Stimulated activated CD4-positive, alpha-beta T cell treated with anti-CD3 and anti-CD28 coated beads, Interleukin-1b, Interleukin-23, amount 100 ng/mL, for 48 hours (primary cell): ENCODE measurements around the gene NRP2.
A peak's percentile ranks its signal among the peaks of the same experiment; 100 is the strongest.

ENCODE experiments used
- DNase-seq: peaks from one replicate; pipeline ENCODE4 v3.0.0-alpha.2; 2020

Gene NRP2

GRCh38 chr2:205734436-205735037, 52.2 kb downstream of the NRP2 start:
- no peak for DNase-seq

- no peak for DNase-seq
Observed at GRCh38 chr2:205738117-205738968, 56.0 kb downstream of the NRP2 start.

DNA sequence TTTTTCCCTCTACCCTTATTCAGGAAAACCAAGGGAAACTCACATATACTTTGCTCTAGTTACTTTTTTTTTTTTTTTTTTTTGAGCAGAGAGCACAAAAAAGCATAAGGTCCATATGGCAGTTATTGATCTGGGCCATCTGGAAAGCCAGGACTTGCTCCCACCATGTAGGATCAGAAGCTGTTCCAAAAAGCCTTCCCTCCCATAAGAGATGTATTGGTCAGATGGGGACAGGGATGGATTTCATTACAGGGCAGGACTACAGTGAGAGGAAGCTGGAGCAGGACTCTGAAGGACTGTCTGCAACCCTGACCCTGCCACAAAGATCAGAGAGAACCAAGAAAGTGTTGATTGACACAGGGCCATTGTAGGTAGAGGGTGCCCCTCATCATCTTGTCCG, 57.3 kb downstream of the NRP2 start:
- DNase-seq = no peak

- DNase-seq = no peak
Observed at GRCh38 chr2:205740381-205740780, 58.1 kb downstream of the NRP2 start.

GRCh38 chr2:205741256-205741978, 59.1 kb downstream of the NRP2 start:
- no peak for DNase-seq

GRCh38 chr2:205743137-205743536, 60.8 kb downstream of the NRP2 start:
- DNase-seq = no peak

- DNase-seq = no peak
Observed at GRCh38 chr2:205744074-205744591, 61.8 kb downstream of the NRP2 start.

DNA sequence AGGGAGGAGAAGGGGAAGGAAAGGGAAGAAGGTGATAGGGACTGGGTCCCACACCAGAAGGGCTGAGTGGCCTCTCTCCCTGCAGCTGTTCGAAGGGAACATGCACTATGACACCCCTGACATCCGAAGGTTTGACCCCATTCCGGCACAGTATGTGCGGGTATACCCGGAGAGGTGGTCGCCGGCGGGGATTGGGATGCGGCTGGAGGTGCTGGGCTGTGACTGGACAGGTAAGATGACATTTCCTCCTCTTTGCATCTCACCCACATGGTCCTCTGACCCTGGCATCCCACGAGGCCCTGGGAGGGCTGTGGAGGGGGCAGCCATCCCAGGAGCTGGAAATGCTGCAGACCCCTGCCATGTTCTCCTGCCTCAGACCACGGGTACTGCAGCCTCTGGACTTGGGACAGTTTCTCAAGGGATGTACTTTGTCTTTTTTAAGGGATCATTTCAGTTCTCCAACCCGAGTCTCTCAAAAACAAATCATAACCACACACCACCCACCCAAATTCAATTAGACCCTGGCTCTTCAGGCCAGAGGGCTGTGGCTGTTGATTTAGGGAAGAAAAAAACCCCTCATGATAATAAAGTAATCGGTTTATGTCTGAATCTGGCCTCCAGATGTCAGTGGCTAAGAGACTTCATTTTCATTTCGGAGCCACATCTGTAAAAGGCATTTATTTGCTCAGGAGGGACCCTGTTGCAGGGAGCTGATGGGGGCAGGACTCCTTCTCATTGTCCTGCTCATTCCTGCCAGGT, 63.5 kb downstream of the NRP2 start:
- DNase-seq = no peak

DNA sequence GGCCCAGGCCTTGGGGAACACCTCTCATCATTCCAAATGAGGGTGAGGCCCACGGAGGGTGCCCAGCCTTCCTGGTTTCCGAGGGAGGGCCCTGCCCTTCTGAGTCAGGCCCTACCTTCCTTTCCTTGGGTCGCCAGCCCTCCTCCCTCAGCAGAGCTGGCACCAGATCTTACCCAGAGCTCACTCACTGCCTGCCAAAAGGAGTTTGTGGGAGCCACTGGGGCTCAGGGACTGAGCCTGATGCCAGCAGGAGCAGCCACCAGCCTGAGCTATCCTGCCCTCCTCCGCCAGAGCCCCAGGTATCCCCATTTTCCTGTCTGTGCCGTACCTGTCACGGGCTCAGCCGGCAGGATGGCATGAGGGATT, 64.1 kb downstream of the NRP2 start:
- no peak for DNase-seq

DNA sequence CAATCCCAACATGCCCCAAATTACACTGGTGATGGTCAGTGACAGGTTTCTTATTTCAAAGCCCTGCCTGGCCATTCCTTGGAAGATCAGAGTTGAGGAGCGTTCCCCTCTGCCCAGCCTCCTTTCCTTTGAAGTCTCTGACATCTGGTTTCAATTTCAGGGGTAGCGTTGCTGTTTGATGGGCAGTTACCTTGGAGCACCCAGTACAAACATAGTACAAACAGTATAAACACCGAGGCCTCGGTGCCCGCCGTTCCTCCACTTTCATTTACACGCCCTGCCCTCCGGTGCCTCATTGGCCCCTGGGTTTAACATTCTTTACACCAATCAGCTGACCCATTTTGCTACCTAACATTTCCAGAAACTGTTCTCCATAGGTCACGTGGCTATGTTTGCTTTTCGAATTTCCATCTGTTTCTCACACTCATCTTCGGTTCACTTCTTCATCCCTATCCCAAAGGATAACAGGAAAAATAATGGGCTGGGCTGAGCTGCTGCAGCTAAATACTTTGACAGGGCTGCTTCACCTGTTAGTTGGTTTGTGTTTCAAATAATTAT, 65.6 kb downstream of the NRP2 start:
- no peak for DNase-seq

DNA sequence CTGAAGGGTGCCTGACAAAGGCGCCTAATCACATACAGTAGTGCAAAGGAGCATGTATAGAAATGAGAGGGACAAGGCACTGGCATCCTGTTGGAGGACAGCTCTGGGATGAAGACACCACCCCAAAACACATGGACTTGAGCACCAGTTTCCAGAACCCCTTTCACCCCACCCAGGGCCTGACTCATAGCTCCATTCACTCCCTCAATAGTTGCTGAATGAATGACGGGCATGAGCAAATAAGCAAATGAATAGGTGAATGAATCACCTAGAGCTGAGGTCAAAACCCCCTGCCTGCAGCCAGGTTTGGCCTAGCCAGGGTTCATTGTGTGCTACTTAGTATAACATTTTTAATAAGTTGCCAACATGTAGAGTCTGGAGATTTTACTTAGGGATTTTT, 66.3 kb downstream of the NRP2 start:
- peak; percentile 15 for DNase-seq

DNA sequence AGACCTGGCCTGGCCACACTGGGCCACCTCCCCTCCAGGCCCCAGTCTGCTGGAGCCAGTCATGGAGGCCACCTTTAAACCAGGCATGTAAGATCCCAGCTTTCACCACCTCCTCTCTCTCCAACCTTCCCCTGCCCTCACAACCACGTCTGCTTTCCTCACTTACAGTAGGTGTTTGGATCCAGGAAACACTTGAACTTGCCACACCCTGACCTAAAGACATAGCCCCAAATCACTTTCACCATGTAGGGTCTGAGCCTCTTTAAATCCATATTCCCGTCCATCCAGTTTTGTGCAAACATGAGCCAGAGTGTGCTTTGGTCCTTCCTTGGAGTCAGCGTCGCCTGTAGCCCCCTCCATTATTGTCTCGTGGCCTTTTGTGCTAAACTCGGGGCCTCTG, 66.8 kb downstream of the NRP2 start:
- DNase-seq = no peak

DNA sequence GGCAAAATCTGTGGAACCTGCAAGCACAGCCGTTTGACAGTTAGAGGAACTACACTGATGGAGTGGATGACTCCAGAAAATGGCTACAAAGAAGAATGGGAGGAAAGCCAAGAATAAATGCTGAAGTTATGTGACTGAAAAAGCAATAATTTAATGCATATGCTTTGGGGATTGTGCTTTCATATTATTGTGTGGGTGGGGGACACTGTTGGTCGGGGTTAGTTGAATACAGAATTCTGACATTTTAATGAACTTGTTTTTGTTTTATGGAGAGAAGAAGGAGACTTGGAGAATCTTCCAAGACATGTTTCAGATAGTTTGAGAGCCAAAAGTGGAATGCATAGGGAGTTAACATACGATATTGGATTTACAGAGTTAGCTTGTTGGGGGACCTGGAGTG, 68.5 kb downstream of the NRP2 start:
- no peak for DNase-seq

GRCh38 chr2:205751569-205752031, 69.3 kb downstream of the NRP2 start:
- no peak for DNase-seq

GRCh38 chr2:205752296-205752820, 70.1 kb downstream of the NRP2 start:
- DNase-seq = no peak

DNA sequence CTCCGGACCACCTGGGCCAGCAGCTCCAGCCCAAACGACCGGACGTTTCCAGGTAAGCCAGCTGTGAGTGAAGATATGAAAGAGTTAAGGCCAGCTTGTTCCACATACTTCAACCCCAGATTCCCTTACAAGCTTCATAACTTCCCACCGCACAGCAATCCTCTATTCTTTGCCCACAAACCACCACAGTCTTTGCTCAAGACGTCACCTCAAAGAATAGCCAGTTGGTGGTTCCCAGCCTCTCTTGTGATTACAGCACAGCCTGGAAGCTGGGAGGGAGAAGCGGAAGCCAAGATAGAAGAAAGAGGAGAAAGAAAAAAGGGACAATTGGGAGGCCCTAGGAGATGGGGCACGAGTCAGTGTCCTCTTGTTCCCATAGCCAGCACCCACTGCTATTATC, 70.6 kb downstream of the NRP2 start:
- DNase-seq = no peak

DNA sequence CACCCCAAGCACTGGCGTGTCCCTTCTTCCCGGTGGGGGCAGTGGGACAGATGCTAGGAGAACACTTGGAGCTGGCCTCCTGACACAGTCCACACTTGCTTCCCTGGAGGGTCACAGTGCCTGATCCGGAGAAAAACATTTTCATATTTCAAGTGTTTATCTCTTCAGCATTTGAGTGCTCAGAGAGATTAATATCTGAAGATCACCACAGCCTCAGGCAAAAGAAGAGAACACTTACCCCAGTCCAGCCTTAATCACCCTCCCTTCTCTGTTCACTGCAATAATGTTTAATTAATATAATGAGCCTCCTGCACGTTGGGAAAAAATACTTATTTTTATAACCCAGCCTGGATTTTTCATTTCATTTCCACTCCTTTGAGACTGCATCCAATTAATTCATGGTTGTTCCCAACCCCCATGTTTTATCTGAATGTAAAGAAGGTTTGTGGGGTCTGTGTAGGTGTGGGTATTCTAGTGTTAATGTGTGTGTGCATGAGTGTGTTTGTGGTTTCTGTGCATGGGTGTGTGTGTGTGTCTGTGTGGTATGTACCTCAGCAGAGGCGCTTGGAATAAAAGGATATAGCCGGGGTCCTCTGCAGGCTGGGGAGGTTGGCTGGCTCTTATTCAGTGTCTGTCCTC, 72.1 kb downstream of the NRP2 start:
- no peak for DNase-seq

- no peak for DNase-seq
Observed at GRCh38 chr2:205754924-205755321, 72.6 kb downstream of the NRP2 start.

DNA sequence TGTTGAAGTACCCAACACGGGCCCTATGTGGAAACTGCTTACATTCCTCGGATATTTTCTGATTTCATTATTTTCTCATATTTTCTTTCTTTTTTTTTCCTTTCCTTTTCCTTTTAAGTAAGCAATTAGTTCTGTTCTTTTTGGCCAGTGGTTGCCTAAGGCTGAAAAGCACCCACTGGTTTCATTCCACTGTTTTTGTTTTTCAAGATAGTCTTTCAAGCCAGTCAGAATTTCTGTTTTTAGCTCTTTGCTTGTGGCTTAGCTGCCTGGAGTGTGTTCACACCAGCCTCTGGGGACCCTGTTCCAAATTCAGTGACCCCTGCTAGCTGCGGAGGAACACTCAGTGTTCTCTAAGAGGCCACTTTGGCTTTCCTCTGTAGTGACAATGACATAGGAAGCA, 73.6 kb downstream of the NRP2 start:
- no peak for DNase-seq

- DNase-seq = no peak
Observed at GRCh38 chr2:205757271-205757670, 75.0 kb downstream of the NRP2 start.

GRCh38 chr2:205758051-205758450, 75.8 kb downstream of the NRP2 start:
- DNase-seq = no peak

- no peak for DNase-seq
Observed at GRCh38 chr2:205758500-205758899, 76.2 kb downstream of the NRP2 start.
